HepG2 (cell line): Measurements from ENCODE around the gene VILL.
A peak's percentile ranks its signal among the peaks of the same experiment; 100 is the strongest.

ENCODE experiments used
- CTCF ChIP-seq: sonication (generic); formaldehyde crosslinking; IDR thresholded peaks from 2 replicates; pipeline ENCODE4 v1.5.0; 2020; ENCODE audit warnings: mild to moderate bottlenecking, missing genetic modification reagents, moderate library complexity
- FOXA1 ChIP-seq, 2 experiments: fragments of 450-650 bp in 1 of 2; sonication (generic) in 1 of 2; formaldehyde crosslinking in 1 of 2; IDR thresholded peaks; 2 replicates each; pipeline versions ENCODE4 v1.4.0 to v1.6.1; 2016 to 2020; ENCODE audit warnings: missing genetic modification reagents in 1 of 2
- GMEB1 ChIP-seq: sonication (generic); formaldehyde crosslinking; IDR thresholded peaks from 2 replicates; pipeline ENCODE4 v1.5.1; 2020; ENCODE audit warnings: missing genetic modification reagents, mild to moderate bottlenecking, borderline replicate concordance
- KDM4B ChIP-seq: sonication (generic); formaldehyde crosslinking; IDR thresholded peaks from 2 replicates; pipeline ENCODE4 v1.4.0; 2020; ENCODE audit warnings: missing genetic modification reagents
- KLF6 ChIP-seq: IDR thresholded peaks from 2 replicates; pipeline ENCODE4 v1.8.0; 2016; ENCODE audit warnings: missing biosample characterization, missing genetic modification reagents
- NFAT5 ChIP-seq: sonication (generic); formaldehyde crosslinking; IDR thresholded peaks from 2 replicates; pipeline ENCODE4 v1.4.0; 2020; ENCODE audit warnings: missing genetic modification reagents
- PATZ1 ChIP-seq: sonication (generic); formaldehyde crosslinking; IDR thresholded peaks from 2 replicates; pipeline ENCODE4 v1.4.0; 2020; ENCODE audit warnings: missing genetic modification reagents
- RERE ChIP-seq: IDR thresholded peaks from 2 replicates; pipeline ENCODE4 v1.6.1; 2016; ENCODE audit warnings: low read depth, missing genetic modification reagents, missing compliant biosample characterization
- SMAD3 ChIP-seq: sonication (generic); formaldehyde crosslinking; IDR thresholded peaks from 2 replicates; pipeline ENCODE4 v1.4.0; 2020; ENCODE audit warnings: missing genetic modification reagents
- SMC3 ChIP-seq: IDR thresholded peaks from 2 replicates; pipeline ENCODE4 v1.6.1; 2011; ENCODE audit warnings: low read length, improper control_type of control experiment
- TP53 ChIP-seq: sonication (generic); formaldehyde crosslinking; conservative IDR thresholded peaks from 2 replicates; pipeline ENCODE4 v1.4.0; 2020; ENCODE audit warnings: missing genetic modification reagents
- YY1 ChIP-seq: IDR thresholded peaks from 2 replicates; pipeline ENCODE4 v1.6.1; 2011; ENCODE audit warnings: low read length, low read depth, moderate library complexity, mild to moderate bottlenecking; ENCODE audit not compliant: insufficient read depth, insufficient replicate concordance
- ZNF180 ChIP-seq: sonication (generic); formaldehyde crosslinking; IDR thresholded peaks from 2 replicates; pipeline ENCODE4 v1.4.0; 2020; ENCODE audit warnings: low read depth, missing genetic modification reagents, borderline replicate concordance
- ZNF3 ChIP-seq: IDR thresholded peaks from 2 replicates; pipeline ENCODE4 v1.7.0; 2017; ENCODE audit warnings: inconsistent platforms

- TF ChIP-seq ZNF3 = no peak
- no peak; the same call in 1 of the 2 replicates for TF ChIP-seq PATZ1
- peak; percentile 99 for TF ChIP-seq CTCF (CRISPR knock-in tag)
- TF ChIP-seq TP53 (CRISPR knock-in tag) = no peak
- no peak for TF ChIP-seq SMAD3 (CRISPR knock-in tag)
- TF ChIP-seq ZNF180 (CRISPR knock-in tag) = no peak
- TF ChIP-seq KLF6 (CRISPR knock-in tag) = no peak
- no peak for TF ChIP-seq RERE
- no peak for TF ChIP-seq KDM4B
- no peak for TF ChIP-seq GMEB1 (CRISPR knock-in tag)
- no peak for TF ChIP-seq NFAT5 (CRISPR knock-in tag)
- no peak for TF ChIP-seq FOXA1 (IDR thresholded peaks at IDR 0.05)
- 0 out of 2 replicates have a peak, but pooled peaks have one; percentile 10 for TF ChIP-seq FOXA1 (CRISPR knock-in tag; IDR thresholded peaks at IDR 0.05)
- TF ChIP-seq YY1 = no peak
- peak; percentile 55 for TF ChIP-seq SMC3
These were observed 12.8 kb downstream of the VILL start for GRCh38 chr3:38003371-38003816.
